NCI-H1694 treated with DMSO at 0.1 percent for 48 hours (cell line): ENCODE results near the gene MYO1A.
"Not testable (repeated sequence)": the region's sequence is repeated elsewhere in the genome, so short reads cannot be mapped to it uniquely, and the experiment has no call there.

Experiments used
- DNase-seq: peaks from one replicate; lab custom pipeline; 2025; lab: John Stamatoyannopoulos, UW

The MYO1A gene

DNA sequence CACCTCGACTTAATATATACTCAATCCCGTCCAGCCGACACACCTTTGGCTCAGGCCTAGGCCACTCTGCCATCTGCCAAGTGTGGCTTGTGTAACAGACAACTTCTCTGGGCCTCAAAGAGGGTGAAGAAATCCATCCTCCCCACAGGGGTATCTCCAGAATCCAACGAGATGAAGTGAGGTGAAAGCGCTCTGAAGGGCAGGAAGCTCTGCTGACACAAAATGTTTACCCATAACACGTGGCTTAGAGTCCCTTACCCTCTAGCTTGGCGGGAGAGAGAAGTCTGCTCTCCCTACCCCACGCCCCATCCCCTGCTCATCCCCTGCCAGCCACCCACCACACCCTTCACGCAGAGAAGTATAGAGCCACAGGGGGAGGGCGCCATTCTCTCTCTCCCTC lies 56.6 kb downstream of the MYO1A start:
- DNase-seq = no peak

DNA sequence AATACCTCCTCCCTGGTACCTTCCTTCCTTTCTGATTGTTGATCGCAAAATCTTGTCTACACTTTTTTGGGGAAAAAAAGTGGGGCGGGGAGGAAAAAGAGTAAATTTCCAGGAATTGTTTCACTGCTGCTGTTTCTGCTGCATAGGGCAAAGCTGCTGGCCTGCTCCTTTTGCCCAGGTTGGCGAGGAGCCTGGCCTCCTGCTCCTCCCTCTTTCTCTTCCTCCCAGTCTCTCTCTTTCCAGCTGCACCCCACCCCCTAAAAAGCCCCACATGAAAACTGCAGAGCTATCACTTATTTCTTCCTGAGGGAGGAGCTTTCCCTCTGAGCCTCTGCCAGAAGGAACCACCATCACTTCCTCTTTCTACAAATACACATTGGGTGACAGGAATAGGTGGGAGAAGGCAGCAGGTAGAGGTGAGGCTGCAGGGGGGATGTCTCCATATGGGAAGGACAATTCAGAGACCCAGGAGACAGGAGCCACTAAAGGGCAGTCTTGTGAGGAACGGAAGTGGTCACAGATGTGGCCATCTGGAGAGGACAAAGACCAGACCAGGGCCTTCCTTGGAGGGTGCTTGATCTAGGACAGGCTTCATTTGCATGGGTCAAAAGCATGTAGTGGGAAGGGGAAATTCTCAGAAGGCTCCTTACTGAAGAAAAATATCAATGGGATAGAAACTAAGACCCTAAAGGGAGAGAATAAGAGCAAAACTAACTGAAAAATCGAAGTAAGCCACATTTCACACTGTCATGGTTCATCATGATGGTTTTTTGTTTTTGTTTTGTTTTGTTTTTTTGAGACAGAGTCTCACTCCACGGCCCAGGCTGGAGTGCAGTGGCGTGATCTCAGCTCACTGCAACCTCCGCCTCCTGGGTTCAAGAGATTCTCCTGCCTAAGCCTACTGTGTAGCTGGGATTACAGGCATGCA lies 58.3 kb downstream of the MYO1A start:
- DNase-seq = no peak

DNA sequence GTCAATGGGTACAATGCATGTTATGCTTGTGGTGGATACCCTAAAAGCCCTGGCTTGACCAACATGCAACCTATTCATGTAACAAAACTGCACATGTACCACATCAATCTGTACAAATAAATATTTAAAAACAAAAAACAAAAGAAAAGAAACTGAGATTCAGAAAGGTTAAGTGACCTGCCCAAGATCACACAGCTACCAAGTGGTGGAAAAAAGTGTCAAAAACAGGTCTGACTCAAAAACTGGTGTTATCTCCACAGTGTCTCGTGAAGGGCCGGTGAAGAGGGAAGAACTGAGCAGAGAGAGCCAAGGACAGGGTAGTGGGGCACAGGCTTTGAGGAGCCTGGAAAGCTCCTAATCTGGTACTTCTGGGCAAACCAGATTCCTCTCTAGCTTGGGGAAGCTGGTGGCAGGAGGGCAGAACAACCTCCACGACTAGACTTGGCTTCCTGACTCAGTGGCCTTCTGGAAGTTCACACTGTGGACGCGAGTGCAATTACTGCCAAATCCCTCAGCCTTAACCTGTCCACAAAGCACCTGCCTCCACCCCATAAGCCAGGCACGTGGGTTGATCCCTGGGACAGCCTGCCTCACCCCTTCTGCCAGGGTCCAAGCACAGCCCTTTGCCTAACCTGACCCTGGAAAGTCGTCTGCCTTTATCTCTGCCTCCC lies 59.1 kb downstream of the MYO1A start:
- no peak for DNase-seq

DNA sequence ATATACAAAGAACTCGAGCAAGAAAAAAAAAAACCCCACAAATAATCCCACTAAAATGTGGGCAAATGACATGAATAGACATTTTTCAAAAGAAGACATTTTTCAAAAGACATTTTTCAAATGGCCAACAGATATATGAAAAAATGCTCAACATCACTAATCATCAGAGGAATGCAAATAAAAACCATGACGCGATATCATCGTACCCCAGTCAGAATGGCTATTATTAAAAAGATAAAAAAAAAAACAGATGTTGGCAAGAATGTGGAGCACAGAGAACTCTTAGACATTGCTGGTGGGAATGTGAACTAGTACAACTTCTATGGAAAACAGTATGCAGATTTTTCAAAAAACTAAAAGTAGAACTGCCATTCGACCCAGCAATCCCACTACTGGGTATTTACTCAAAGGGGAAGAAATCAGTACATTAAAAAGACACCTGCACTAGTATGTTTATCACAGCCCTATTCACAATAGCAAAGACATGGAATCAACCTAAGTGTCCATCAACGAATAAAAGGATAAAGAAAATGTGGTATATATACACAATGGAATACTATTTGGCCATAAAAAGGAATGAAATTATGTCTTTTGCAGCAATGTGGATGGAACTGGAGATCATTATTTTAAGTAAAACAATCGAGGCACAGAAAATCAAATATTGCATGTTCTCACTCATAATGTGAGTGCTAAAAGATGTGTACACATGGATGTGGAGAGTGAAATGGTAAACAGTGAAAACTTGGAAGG lies 59.9 kb downstream of the MYO1A start:
- no peak for DNase-seq

DNA sequence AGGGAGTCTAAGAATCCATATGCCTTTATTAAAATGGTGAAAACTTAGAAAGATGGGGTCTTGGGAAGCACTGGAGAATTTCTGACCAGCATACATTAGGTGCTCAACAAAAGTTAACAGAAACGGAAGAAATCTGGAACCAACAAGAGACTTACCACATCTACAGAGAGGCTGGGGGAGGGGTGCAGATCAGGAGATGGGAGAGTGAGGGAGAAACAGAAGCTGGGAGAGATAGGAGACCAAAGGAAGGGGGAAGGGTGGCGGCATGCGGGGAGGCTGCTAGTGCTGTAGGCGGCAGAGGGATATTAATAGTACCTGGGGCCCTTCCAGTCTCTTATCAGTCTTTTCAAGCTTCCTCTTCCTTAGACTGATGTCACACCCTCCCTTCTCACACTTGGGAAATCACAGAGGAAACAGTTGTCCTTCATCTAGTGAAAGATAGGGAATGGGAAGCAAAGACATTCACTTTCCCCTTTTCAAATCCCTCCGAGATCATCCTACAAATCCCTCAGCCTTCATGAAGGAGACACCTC lies 61.7 kb downstream of the MYO1A start:
- DNase-seq = no peak

DNA sequence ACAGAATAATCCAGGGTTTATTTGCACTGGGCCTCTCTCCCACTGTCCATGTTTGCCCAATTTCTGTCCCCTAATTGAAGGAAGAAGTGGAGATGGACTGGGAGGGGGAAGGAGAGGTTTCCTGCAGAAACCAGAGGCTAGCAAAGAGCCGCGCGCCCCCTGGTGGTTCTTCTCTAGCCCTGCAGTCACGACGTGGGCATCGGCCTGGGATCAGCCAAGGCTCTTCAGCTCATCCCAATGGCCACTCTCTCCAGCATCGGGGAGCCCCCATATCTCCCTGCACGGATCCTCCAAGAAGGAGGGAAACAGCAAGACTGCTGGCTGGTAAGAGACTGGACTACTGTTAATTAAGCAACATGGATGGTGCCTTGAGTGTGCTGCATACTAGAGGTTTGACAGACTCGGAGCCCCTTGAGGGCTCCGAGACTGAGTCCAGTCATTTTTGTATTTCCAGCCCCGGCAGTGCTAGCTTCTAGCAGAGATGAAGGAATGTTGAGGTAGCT lies 62.3 kb downstream of the MYO1A start:
- peak; percentile 38 for DNase-seq

DNA sequence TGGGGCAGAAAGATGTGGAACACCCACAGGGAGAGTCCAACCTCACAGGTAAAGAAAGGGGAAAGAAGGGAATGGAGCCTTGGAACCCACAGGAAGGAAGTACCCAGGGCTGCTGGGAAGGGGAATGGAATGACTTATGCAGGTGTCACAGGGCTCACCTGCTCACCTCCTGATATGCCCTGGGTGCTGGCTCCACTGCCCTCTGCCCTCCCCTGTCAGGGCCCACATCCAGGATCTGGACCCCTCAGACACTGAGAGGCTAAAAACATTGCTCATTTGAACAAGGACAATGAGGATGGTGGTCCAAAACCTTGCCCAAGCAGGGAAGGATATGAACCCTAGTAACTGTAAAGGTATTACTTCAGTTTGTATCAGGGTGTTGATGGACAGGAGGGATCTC lies 62.9 kb downstream of the MYO1A start:
- DNase-seq = no peak

DNA sequence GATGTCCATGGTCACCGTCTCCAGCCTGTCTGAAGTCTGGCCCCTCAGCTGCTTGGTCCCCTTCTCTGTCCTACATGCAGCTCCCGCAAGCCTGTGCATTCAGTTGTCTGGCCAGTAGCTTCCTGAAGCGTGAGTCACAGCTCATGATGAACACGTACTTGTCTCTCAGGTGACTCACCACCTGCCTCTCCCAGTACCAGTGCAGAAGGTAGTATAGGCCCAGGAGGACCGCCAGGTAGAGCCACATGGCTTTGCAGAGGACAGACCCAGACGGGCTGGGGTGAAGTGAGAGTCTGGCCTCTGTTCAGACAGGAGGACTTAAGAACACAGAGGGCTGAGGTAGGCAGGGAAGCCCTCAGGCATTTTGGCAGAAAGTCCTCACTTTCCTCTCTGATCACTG lies 64.2 kb downstream of the MYO1A start:
- DNase-seq = not testable (repeated sequence)

DNA sequence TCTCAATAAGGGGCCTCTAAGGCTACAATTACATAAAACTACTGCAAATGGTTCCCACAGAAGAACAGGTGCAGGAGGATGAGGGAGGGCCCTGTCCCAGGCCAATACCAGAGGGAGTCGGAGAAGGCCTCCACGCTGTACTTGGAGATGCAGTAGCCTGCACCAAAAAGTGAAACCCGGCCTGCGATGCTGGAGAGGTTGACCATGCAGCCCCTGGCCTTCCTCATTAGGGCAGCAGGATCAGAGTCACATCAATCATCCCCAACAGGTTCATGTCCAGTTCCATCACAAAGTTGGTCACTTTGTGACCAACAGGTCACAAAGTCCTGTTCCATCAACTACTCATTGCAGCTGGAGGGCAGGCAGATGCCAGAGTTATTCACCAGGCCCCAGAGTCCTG lies 66.5 kb downstream of the MYO1A start:
- DNase-seq = no peak

DNA sequence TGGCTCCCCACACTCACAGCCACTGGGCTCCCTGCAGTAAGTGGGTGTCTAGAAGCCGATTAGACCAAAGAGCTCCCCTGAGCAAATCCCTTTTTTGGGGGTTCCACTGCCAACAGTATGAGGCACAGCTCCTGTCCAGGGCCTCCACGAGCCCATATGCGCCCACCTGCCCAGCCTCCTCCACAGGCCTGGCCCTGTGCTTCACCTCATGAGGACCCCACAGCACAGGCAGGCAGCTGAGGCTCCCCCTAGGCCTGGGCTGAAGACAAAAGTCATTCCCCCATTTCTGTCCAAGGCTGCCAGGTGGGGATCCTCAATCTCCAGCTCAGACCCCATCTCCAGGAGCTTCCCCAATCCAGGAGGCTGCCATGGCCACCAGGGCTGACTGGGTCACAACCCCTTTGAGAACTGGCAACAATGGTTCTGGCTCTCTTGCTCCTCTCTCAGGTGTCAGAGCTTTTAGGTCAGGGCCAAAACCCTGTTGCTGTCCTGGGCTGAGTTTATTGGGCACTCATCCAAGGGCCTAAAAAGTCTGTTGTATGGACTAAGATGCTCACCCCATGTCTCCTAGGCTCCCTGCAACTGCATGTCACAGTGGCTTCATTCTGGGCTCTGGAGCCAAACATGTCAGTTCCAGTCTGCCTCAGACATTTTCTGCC lies 67.2 kb downstream of the MYO1A start:
- not testable (repeated sequence) for DNase-seq

DNA sequence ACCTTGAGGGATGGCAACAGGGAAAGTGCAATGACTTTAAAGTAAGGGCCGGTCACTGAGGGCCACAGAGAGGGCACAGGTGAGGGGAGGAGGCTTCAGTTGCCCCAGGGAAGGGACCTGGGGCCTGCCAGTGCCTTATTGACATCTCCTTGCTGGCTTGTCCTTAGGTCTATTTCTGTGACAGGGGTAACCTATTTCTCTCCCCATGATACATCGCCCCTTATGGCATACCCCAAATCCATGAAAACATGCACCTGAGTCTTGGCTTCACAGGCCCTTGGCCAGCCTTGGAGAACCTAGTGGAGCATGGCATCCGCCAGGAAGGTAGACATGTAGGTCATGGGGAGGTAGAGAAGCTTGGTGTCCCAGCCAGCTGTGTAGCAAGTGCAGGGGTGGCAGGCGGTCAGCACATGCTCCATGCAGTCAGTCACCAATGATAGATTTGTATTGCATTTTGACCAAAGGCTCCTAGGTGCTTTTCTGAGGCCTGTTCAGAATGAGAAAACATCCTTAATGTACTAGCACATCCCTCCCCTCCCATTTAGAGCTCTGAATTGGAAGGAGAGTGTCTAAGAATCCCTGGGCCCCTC lies 68.9 kb downstream of the MYO1A start:
- DNase-seq = no peak

DNA sequence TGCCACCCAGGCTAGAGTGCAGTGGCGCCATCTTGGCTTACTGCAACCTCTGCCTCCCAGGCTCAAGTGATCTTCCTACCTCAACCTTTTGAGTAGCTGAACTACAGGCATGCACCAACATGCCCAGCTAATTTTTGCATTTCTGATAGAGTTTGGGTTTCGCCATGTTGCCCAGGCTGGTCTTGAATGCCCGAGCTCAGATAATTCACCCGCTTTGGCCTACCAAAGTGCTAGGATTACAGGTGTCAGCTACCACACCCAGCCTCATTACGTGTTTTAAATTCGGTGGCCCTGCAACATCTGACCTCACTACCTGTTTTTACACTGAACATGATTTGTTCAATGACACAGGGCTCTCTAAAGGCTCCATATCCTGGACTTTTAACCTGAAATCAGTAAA lies 69.7 kb downstream of the MYO1A start:
- no peak for DNase-seq

DNA sequence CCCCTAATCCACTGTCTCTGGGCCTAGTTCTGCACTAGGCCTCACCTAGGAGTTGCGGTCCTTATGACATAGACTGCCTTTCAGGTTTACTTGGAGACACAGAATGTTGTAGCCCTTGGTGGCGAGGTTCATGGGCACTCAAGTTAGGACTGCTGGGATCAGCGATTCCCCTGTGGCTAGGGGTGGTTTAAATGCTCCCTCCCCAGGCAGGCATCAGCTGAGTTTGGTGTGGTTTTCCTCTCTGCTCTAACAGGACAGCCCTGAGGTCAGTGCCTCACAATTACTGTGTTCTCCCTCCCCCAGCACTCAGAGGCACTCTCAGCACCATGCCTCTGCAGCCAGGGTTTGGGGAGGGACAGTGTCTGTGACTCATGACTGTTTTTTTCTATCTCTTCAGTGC lies 70.3 kb downstream of the MYO1A start:
- no peak for DNase-seq
